Activated T-helper 17 cell treated with anti-CD3 and anti-CD28 coated beads, Interleukin-2, amount 50 U/mL, for 72 hours (primary cell): ENCODE data around the gene ZMYND15. TPM values are rescaled to one million over a fixed set of nuclear protein-coding genes. Genes with fewer than 3 reads are reported as not detected.
A peak's percentile ranks its signal among the peaks of the same experiment; 100 is the strongest.

Source experiments
- ATAC-seq: fragments of 150-1000 bp; cut with Tn5 transposase; replicated peaks from 2 replicates; pipeline ENCODE4 v1.10.0; 2021; ENCODE audit warnings: mild to moderate bottlenecking, moderate library complexity
- H3K27ac Mint-ChIP-seq: one replicate; pipeline ENCODE4 v1.8.0; 2022; ENCODE audit warnings: mixed read lengths
- H3K27me3 Mint-ChIP-seq: one replicate; pipeline ENCODE4 v1.8.0; 2022; ENCODE audit warnings: mixed read lengths
- H3K36me3 Mint-ChIP-seq: one replicate; pipeline ENCODE4 v1.8.0; 2022; ENCODE audit warnings: low read depth, mild to moderate bottlenecking, mixed read lengths
- H3K4me1 Mint-ChIP-seq: one replicate; pipeline ENCODE4 v1.8.0; 2022; ENCODE audit warnings: mixed read lengths
- H3K4me3 Mint-ChIP-seq: one replicate; pipeline ENCODE4 v1.8.0; 2022; ENCODE audit warnings: mild to moderate bottlenecking, mixed read lengths
- H3K9me3 Mint-ChIP-seq: one replicate; pipeline ENCODE4 v1.8.0; 2022; ENCODE audit warnings: mixed read lengths
- total RNA-seq, 2 donors: library from RNA; stranded (reverse); gene quantifications; one replicate each; pipeline ENCODE4 v1.2.3, GENCODE V29; 2022

Gene ZMYND15
- total RNA-seq, 2 donors from 2014 or later: 0.42 TPM; not detected in 1

DNA sequence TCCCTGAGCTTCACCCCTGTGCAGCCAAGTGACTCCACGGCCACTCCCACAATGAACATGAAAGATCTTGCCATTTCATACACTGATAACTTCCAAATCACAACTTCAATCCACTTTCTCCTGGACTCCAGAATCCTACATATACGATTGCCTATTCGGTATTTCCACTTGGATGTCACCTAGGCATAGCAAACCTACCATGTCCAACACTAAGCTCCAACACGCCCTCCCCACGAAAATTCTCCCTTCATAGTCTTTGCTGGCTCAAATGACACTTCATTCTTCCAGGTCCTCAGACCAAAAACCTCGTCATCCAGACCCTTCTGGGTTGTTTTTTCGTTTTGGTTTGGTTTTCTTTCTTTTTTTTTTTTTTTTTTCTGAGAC, 51.1 kb downstream of the ZMYND15 start:
- peak overlapping the region; percentile 94 for H3K4me3 Mint-ChIP-seq
- no peaks in the 10 kb centered on the region for H3K9me3 Mint-ChIP-seq
- no peaks in the 10 kb centered on the region for H3K36me3 Mint-ChIP-seq
- H3K4me1 Mint-ChIP-seq: peaks cover 8% of the 10 kb centered on the region
- peaks cover 13% of the 10 kb centered on the region for H3K27me3 Mint-ChIP-seq
- no peak for ATAC-seq
- H3K27ac Mint-ChIP-seq: peak overlapping the region; percentile 88

DNA sequence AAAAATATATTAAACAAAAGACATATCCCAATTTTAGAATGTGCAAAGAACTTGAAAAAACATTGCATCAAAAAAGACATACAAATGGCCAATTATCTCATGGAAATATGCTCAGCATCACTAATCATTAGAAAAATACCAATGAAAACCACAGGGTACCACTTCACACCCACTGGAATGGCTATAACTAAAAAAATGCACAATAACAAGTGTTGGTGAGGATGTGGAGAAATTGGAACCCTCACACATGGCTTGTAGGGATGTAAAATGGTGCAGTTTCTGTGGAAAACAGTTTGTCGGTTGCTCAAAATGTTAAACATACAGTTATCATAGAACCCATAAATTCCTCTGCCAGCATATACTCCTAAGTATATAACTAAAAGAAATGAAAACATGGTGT, 55.5 kb downstream of the ZMYND15 start:
- Mint-ChIP-seq H3K27me3 (no peaks in the 10 kb centered on the region), H3K27ac (peak overlapping the region; percentile 99)

More for the DNA sequence above, 55.5 kb downstream of the ZMYND15 start:
- Mint-ChIP-seq H3K9me3 (no peaks in the 10 kb centered on the region), H3K36me3 (peaks cover 25% of the 10 kb centered on the region), H3K4me1 (peaks cover 18% of the 10 kb centered on the region), H3K4me3 (peak overlapping the region; percentile 98)
- ATAC-seq: no peak

Other genes starting within 250 kb of the ZMYND15 start
- under 1 TPM in 1 of 2 donors, not detected in 1; 0.45 TPM for gene SPNS2, start 241.0 kb upstream of the ZMYND15 start, total RNA-seq
- gene MYBBP1A, start 184.4 kb upstream of the ZMYND15 start, total RNA-seq: 10 to 100 TPM; 47.5 to 95.4 TPM
- not detected for gene GGT6, start 179.3 kb upstream of the ZMYND15 start, total RNA-seq
- gene SMTNL2, start 155.3 kb upstream of the ZMYND15 start, total RNA-seq: not detected
- under 1 TPM in 1 of 2 donors, not detected in 1; 0.24 TPM for gene ALOX15, start 98.2 kb upstream of the ZMYND15 start, total RNA-seq
- 100 to 1,000 TPM in 1 of 2 donors, 10 to 100 TPM in 1; 87.1 to 107 TPM for gene PELP1, start 35.7 kb upstream of the ZMYND15 start, total RNA-seq
- gene ARRB2, start 29.2 kb upstream of the ZMYND15 start, total RNA-seq: 100 to 1,000 TPM; 281 to 307 TPM
- gene MED11, start 8.4 kb upstream of the ZMYND15 start, total RNA-seq: 10 to 100 TPM; 25.3 to 25.7 TPM
- gene CXCL16, start 95 bp downstream of the ZMYND15 start, total RNA-seq: 1 to 10 TPM; 2.7 to 6.7 TPM
- not detected for gene TM4SF5, start 32.1 kb downstream of the ZMYND15 start, total RNA-seq
- not detected for gene VMO1, start 46.5 kb downstream of the ZMYND15 start, total RNA-seq
- not detected for gene GLTPD2, start 49.1 kb downstream of the ZMYND15 start, total RNA-seq
- gene PSMB6, start 56.3 kb downstream of the ZMYND15 start, total RNA-seq: 100 to 1,000 TPM in 1 of 2 donors, 10 to 100 TPM in 1; 91.0 to 169 TPM
- 10 to 100 TPM; 23.3 to 35.0 TPM for gene PLD2, start 67.3 kb downstream of the ZMYND15 start, total RNA-seq
- 100 to 1,000 TPM in 1 of 2 donors, 10 to 100 TPM in 1; 68.6 to 127 TPM for gene MINK1, start 93.5 kb downstream of the ZMYND15 start, total RNA-seq
- gene C17orf107, start 159.7 kb downstream of the ZMYND15 start, total RNA-seq: 1 to 10 TPM in 1 of 2 donors, under 1 TPM in 1; 0.67 to 3.4 TPM
- gene CHRNE, start 163.3 kb downstream of the ZMYND15 start, total RNA-seq: under 1 TPM; 0.35 to 0.69 TPM
- under 1 TPM in 1 of 2 donors, not detected in 1; 0.11 TPM for gene GP1BA, start 192.4 kb downstream of the ZMYND15 start, total RNA-seq
- gene SLC25A11, start 200.2 kb downstream of the ZMYND15 start, total RNA-seq: 10 to 100 TPM; 54.7 to 68.5 TPM
- 100 to 1,000 TPM; 184 to 197 TPM for gene RNF167, start 200.4 kb downstream of the ZMYND15 start, total RNA-seq
- gene PFN1, start 208.7 kb downstream of the ZMYND15 start, total RNA-seq: 1,000 to 10,000 TPM; 1,346 to 1,950 TPM
- gene ENO3, start 211.3 kb downstream of the ZMYND15 start, total RNA-seq: 10 to 100 TPM; 27.4 to 30.3 TPM
- 10 to 100 TPM; 71.6 to 83.4 TPM for gene SPAG7, start 228.0 kb downstream of the ZMYND15 start, total RNA-seq
- gene CAMTA2, start 247.8 kb downstream of the ZMYND15 start, total RNA-seq: 100 to 1,000 TPM in 1 of 2 donors, 10 to 100 TPM in 1; 66.9 to 103 TPM